HG03460 (cell line): ENCODE measurements around the gene ARG2.

ENCODE experiments used
- ATAC-seq: cut with Tn5 transposase; IDR thresholded peaks from one replicate; pipeline ENCODE4 v1.9.1; 2021; ENCODE audit not compliant: unreplicated experiment

ARG2 gene

DNA sequence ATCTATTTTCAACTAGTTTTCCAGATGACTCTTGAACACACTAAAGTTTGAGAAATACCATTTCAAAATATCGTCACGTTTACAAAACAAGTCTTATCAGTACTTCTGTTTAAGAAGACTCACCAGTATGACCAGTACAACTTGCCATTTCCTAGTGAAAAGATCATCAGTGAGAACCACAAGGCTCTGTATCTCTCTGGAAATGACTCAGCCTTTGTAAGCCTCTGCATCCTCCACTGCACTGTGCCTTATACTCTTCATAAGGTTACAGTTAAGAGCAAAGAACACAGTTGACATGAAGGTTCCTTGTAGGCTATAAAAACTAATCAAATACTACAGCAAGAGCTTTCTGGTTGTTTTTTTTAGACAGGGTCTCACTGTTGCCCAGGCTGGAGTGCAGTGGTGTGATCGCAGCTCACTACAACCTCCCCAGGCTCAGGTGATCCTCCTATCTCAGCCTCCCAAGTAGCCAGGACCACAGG is 60.4 kb downstream of the ARG2 start:
- ATAC-seq: peak; percentile 91

DNA sequence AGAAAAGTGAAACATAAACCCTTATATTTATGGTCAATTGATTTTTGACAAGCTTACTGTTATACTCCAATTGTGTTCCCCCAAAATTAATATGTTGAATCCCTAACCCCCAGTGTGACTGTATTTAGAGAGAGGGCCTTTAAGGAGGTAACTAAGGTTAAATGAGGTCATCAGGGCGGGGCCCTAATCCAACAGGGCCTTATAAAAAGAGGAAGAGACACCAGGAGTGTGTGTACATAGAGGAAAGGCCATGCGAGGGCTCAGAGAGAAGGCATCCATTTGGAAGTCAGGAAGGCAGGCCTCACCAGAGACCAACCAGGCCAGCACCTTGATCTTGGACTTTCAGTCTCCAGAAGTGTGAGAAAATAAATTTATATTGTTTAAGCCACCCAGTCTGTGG is 61.2 kb downstream of the ARG2 start:
- no peak for ATAC-seq

DNA sequence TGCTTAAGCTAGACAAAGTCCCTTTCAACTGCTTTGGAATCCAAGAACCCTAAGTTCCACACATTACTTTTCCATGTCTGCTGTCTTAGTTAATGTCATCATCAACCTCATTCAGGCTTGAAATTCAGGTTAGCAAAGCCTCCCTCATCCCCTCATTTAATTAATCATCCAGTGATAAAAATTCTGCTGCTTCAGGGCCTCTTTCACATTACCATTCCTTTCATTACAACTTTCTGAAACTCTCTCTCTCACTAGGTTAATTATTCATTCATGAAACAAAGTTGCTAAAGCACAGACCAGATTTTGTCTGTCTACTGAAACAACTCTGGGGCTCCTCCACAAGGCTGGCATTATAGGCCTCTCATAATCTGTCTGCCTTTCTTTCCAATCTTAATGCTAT is 64.1 kb downstream of the ARG2 start:
- ATAC-seq: no peak

GRCh38 chr14:67690011-67690410 is 70.3 kb downstream of the ARG2 start:
- no peak for ATAC-seq

GRCh38 chr14:67694791-67695393 is 75.2 kb downstream of the ARG2 start:
- ATAC-seq: peak; percentile 90

GRCh38 chr14:67695394-67695949 is 75.8 kb downstream of the ARG2 start, which contains the start of gene RDH11:
Gene RDH11 (minus strand): TSS chr14:67695764. CDS start chr14:67695703, 61 bp downstream.
- ATAC-seq: peak; percentile 90

GRCh38 chr14:67697006-67697405 is 77.3 kb downstream of the ARG2 start:
- ATAC-seq: no peak

DNA sequence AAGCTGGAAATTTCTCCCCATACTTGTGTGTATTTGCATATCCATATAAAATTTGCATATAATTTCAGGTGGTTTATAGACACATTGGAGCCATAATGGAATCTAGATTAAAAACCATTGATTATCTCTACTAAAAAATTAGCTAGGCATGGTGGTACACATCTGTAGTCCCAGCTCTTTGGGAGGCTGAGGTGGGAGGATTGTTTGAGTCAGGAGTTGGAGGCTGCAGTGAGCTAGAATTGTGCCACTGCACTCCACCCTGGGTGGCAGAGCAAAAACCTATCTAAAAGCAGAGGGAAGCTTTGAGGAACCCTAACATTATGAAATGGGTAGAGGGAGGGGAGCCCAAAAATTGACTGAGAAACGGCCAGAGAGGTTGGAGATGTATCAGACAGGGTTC is 78.5 kb downstream of the ARG2 start:
- no peak for ATAC-seq
